Colon (tissue), 2 donors: Measurements from ENCODE around the gene ACACB.

ENCODE experiments used
- FAIRE-seq: peaks from 2 replicates; lab custom pipeline; 2012; peaks lifted over from hg19 to GRCh38; lab: Jason Lieb, UNC
- donor health status: control.
- donor health status: control.

Gene ACACB

GRCh38 chr12:109277899-109278762, 161.7 kb downstream of the ACACB start:
- FAIRE-seq = no peak

GRCh38 chr12:109278912-109279311, 162.5 kb downstream of the ACACB start:
- FAIRE-seq = no peak

GRCh38 chr12:109279525-109279924, 163.1 kb downstream of the ACACB start:
- no peak for FAIRE-seq

- FAIRE-seq = no peak
These were observed 165.1 kb downstream of the ACACB start for GRCh38 chr12:109281452-109281851.

GRCh38 chr12:109284392-109284791, 168.0 kb downstream of the ACACB start:
- no peak for FAIRE-seq

- no peak for FAIRE-seq
These were observed 169.9 kb downstream of the ACACB start for GRCh38 chr12:109286252-109286651.

GRCh38 chr12:109286652-109287051, 170.3 kb downstream of the ACACB start:
- no peak for FAIRE-seq

- no peak for FAIRE-seq
These were observed 170.8 kb downstream of the ACACB start for GRCh38 chr12:109287181-109287580.

- FAIRE-seq = no peak
These were observed 171.6 kb downstream of the ACACB start for GRCh38 chr12:109287811-109288469.

GRCh38 chr12:109288571-109288970, 172.2 kb downstream of the ACACB start:
- FAIRE-seq = no peak

GRCh38 chr12:109289004-109289403, 172.6 kb downstream of the ACACB start:
- no peak for FAIRE-seq

- no peak for FAIRE-seq
These were observed 173.2 kb downstream of the ACACB start for GRCh38 chr12:109289551-109289950.

- no peak for FAIRE-seq
These were observed 173.7 kb downstream of the ACACB start for GRCh38 chr12:109290061-109290460.

GRCh38 chr12:109291117-109291516, 174.7 kb downstream of the ACACB start:
- no peak for FAIRE-seq

GRCh38 chr12:109291521-109292341, 175.3 kb downstream of the ACACB start:
- no peak for FAIRE-seq

GRCh38 chr12:109292342-109292711, 175.9 kb downstream of the ACACB start:
- FAIRE-seq = no peak

- no peak for FAIRE-seq
These were observed 176.7 kb downstream of the ACACB start for GRCh38 chr12:109293106-109293505.

GRCh38 chr12:109294286-109294796, 178.0 kb downstream of the ACACB start:
- FAIRE-seq = no peak

- FAIRE-seq = no peak
These were observed 179.5 kb downstream of the ACACB start for GRCh38 chr12:109295764-109296425.

- FAIRE-seq = no peak
These were observed 180.0 kb downstream of the ACACB start for GRCh38 chr12:109296431-109296830.

- no peak for FAIRE-seq
These were observed 183.5 kb downstream of the ACACB start for GRCh38 chr12:109299849-109300248.

- no peak for FAIRE-seq
These were observed 185.3 kb downstream of the ACACB start for GRCh38 chr12:109301643-109302168.
